DMS79 (cell line): ENCODE data around the gene IKZF5.

Experiments used
- DNase-seq: peaks from one replicate; lab custom pipeline; 2025; lab: John Stamatoyannopoulos, UW

The IKZF5 gene

DNA sequence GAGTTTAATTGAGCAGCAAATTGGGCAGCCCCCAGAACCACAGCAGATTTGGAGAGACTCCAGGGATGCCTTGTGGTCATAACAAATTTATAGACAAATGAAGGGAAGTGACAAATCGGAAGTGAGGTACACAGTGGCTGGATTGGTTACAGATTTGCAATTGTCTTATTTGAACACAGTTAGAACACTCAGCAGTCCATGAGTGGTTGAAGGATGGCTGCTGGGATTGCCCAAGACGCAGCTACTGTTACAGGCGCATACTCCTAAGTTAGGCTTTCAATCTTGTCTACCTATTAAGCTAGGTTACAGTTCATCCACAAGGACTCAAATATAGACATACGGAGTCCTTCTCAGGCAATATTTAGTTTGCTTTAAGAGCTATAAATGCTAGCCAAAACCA, 7.6 kb upstream of the IKZF5 start:
- no peak for DNase-seq

- no peak for DNase-seq
Measured at GRCh38 chr10:123014772-123015171, 6.2 kb upstream of the IKZF5 start.

DNA sequence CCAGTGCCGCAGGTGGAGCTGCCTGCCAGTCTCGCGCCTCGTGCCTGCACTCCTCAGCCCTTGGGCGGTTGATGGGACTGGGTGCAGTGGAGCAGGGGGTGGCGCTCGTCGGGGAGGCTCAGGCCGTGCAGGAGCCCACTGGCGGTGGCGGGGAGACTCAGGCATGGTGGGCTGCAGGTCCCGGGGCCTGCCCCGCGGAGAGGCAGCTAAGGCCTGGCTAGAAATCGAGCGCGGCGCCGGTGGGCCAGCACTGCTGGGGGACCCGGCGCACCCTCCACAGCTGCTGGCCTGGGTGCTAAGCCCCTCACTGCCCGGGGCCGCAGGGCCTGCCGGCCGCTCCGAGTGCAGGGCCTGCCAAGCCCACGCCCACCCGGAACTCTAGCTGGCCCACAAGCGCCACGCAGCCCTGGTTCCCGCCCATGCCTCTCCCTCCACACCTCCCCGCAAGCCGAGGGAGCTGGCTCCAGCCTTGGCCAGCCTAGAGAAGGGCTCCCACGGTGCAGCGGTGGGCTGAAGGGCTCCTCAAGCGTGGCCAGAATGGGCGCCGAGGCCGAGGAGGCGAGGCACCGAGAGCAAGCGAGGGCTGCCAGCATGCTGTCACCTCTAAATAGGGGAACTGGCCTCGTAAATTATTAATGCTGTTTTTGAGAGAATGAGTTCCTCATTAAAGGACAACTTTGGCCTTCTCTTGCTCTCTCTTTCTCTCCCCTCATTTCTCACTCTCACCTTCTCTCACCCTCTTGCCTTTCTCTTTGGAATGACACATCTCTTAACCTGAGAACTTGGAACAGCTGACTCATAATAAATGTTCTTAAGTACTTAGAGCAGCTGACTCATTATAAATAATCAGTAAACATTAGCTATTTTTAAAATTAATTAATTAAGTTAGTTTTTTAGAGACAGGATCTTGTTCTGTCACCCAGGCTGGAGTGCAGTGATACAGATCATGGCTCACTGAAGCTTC, 5.1 kb upstream of the IKZF5 start:
- DNase-seq = no peak

DNA sequence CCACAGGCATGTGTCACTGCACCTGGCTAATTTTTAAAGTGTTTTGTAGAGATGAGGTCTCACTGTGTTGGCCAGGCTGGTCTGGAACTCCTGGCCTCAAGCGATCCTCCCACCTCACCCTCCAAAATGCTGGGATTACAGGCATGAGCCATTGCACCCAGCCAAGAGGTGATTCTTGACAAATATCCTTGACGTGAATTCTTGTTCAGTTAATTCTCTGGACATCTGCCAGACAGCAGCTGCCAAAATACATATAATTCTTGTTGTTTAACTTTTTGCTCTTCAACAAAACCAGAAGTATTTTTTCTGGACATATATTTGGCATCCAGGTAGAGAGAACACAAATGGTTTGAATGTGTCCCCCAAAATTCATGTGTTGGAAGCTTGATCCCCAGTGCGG, 3.4 kb upstream of the IKZF5 start:
- DNase-seq = no peak

DNA sequence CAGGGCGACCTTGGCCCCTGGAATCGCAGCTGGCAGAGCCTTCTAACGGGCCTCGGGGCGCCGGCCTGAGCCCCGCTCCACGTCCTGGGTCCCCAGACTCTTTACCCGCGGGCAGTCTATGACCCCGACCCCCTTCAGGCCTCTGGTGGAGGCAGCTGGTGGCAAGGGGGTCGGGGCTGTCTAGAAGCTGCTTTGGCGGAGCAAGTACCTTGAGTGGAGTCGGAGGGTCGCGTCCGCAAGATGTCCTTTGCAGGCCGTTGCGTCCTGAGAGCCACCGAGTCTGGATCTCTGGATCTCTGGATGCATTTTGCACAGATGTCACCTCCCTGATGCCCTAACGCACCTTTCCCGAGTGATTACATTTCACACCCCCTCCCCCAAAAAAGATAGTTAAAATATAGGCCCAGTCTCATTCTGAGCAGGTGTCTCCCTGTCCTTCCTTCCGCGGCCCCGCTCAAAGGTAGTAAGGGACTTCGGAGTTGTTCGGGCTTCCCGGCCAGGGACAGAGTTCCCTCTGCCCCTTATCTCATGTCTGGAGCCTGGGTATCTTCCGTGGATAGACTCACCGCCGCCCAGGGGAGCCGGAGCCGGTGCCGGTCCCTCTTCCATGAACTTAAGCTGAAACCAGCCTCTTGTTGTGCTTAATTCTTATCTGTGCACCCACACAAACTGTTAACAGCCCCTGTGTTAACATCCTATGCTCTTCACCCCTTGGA, 668 bp upstream of the IKZF5 start:
- DNase-seq = no peak

DNA sequence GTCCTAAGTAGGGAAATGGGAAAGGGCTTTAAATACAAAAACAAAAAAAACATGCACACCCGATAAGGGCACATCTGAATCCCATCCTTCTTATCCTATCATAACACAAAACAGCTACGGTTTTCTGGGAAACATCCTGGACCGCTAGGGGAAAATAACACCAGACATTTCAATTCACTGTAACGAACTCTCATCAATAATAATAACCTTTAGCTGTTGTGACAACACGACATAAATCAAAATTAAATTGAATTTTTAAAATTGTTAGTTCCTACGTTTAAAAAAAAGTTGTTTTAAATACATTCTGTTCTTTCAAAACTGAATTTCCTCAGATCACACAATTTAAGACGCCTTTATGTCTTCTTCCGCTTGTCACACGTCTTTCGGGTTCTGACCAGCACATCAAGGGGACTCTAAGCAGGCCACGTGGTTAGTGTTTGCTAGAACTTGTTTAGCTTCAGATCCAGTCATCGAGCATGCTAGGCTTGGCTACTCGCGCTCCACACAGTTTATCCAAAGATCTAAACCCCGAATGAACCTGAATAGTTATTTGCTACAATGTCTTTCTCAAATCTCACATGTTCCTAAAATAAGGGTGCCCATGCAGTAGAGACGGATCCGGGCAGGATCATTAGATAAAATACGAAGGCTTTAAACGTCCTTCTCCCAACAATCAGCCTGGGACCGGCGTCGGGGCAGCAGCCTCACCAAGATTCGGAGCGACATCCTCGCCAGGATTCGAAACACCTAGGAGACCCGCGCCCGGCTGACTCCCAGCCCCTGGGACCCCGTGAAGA, 839 bp downstream of the IKZF5 start:
- DNase-seq = no peak

DNA sequence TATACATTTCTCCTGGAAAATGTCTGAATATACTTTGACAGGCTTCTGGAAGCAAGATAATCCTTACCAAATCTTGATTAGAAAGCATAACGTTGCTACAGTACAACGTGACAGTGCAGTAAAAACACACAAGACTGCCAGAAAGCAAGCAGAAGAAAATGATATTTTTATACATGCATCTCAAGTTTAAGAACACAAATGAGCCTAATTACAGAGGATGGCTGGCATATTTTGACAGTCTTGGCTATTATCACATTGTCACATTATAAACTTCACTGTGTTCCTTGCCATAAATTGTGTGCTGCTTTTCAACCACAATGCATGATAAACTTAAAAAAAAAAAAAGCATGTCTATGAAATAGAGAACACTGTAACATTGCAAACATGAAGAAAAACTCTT, 4.3 kb downstream of the IKZF5 start:
- no peak for DNase-seq

GRCh38 chr10:123001370-123001769, 7.2 kb downstream of the IKZF5 start:
- DNase-seq = no peak

- no peak for DNase-seq
Measured at GRCh38 chr10:123000155-123000554, 8.4 kb downstream of the IKZF5 start.

DNA sequence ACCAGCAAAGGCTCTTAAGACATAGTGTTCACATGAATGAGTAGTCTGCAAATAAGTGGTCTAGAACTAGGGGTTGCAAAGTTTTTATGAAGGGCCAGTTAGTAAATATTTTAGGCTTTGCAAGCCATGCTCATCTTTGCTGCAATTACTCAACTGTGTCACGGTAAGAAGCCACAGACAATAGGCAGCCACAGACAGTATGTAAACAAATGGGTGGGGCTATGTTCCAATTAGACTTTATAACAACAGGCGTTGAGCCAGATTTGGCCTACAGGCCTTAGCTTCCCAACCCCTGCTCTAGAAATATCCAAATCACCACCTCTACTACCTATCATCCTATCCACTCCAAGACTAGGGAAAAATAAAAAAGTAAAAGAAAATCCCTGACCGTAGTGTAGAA, 9.2 kb downstream of the IKZF5 start:
- DNase-seq = no peak

GRCh38 chr10:122998934-122999333, 9.7 kb downstream of the IKZF5 start:
- DNase-seq = no peak

- DNase-seq = no peak
Measured at GRCh38 chr10:122998360-122998917, 10.2 kb downstream of the IKZF5 start.

- no peak for DNase-seq
Measured at GRCh38 chr10:122997864-122998263, 10.7 kb downstream of the IKZF5 start.

GRCh38 chr10:122995936-122996335, 12.7 kb downstream of the IKZF5 start:
- DNase-seq = no peak

GRCh38 chr10:122993797-122994336, 14.7 kb downstream of the IKZF5 start:
- no peak for DNase-seq

DNA sequence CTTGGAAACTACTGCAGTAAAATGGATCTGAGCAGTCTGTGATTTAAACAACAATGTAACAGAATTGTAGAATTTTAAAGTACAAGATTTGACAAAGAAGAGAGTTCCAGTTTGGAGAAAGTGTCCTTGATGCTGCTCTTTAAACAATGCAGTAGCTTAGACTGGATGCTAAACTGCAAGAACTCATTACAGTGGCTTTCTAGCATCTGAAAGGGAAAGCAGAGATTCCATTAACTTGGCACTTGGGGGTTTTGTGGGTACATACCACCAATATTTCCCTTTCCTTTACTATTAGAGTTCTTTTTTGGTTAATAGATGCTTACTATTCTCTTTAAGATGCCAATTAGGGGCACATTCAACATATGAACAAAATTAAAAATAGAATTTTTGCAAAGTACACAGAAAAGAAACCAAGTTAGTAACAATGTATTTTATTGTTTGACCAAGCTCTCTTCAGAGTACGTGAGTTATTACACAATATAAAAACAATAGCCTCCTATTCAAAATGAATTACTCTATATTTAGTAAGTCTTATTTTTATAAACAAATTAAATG, 16.5 kb downstream of the IKZF5 start:
- DNase-seq = no peak

GRCh38 chr10:122990278-122990677, 18.3 kb downstream of the IKZF5 start:
- DNase-seq = no peak

- no peak for DNase-seq
Measured at GRCh38 chr10:122988501-122988900, 20.1 kb downstream of the IKZF5 start.

- DNase-seq = no peak
Measured at GRCh38 chr10:122986335-122986734, 22.3 kb downstream of the IKZF5 start.

GRCh38 chr10:122984708-122985107, 23.9 kb downstream of the IKZF5 start:
- no peak for DNase-seq

DNA sequence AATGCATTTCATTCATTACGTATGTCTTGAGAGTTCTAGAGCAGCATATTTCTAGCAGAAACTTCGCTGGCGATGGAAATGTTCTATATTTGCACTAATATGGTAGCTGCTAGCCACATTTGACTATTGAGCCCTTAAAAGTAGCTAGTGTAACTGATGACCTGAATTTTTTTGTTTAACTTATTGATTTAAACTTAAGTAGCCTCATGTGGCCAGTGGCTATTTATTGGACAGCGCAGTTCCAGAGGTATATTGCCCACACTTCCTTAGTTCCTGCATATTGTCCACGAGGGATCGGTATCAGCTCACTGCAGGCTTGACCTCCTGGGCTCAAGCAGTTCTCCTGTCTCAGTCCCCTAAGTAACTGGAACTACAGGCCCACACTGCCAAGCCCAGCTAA, 24.7 kb downstream of the IKZF5 start:
- no peak for DNase-seq

- no peak for DNase-seq
Measured at GRCh38 chr10:122981066-122981464, 27.5 kb downstream of the IKZF5 start.
